Common myeloid progenitor, CD34-positive (primary cell): Measurements from ENCODE around the gene MSLN.

ENCODE experiments used
- CTCF ChIA-PET: fragments of 350-600 bp; sonication (Branson Sonifier 250); formaldehyde crosslinking; loops from one replicate; lab custom pipeline; 2021; ENCODE audit warnings: antibody characterized with exemption; lab: Charles Lee
- POLR2A ChIA-PET: fragments of 350-600 bp; sonication (Branson Sonifier 250); formaldehyde crosslinking; loops from one replicate; lab custom pipeline; 2021; ENCODE audit warnings: antibody characterized with exemption; lab: Charles Lee
- DNase-seq, 3 donors: peaks; one replicate each; pipeline versions ENCODE4 v3.0.0 to v3.0.0-alpha.2; 2013
- H3K27ac ChIP-seq, 2 experiments: 1 replicate in 1 of 2; 2 replicates in 1 of 2; pipeline ENCODE4 v1.7.0; 2013; ENCODE audit warnings: inconsistent platforms in 2 of 2, low read length in 2 of 2, mild to moderate bottlenecking in 2 of 2, low read depth in 1 of 2, moderate library complexity in 1 of 2; ENCODE audit not compliant: severe bottlenecking in 2 of 2, insufficient read depth in 1 of 2, poor library complexity in 1 of 2
- H3K27me3 ChIP-seq, 5 experiments: replicated peaks in 2 of 5; 1 replicate in 3 of 5; 2 replicates in 2 of 5; pipeline versions ENCODE4 v1.6.1 to v1.7.0; 2013; ENCODE audit warnings: low read length in 4 of 5, mild to moderate bottlenecking in 2 of 5, moderate library complexity in 2 of 5, inconsistent platforms in 1 of 5; ENCODE audit not compliant: insufficient read depth in 5 of 5, control insufficient read depth in 4 of 5
- H3K36me3 ChIP-seq, 4 experiments: 1 replicate in 2 of 4; 2 replicates in 2 of 4; pipeline versions ENCODE4 v1.6.1 to v1.7.0; 2013; ENCODE audit warnings: low read length in 3 of 4, control low read depth in 1 of 4, mild to moderate bottlenecking in 1 of 4; ENCODE audit not compliant: control insufficient read depth in 4 of 4, insufficient read depth in 4 of 4
- H3K4me1 ChIP-seq, 4 experiments: 1 replicate in 3 of 4; 2 replicates in 1 of 4; pipeline versions ENCODE4 v1.6.1 to v1.7.1; 2013; ENCODE audit warnings: low read length in 3 of 4, mild to moderate bottlenecking in 3 of 4, control low read depth in 1 of 4, inconsistent platforms in 1 of 4, moderate library complexity in 1 of 4; ENCODE audit not compliant: control insufficient read depth in 4 of 4, insufficient read depth in 4 of 4; ENCODE audit errors: control extremely low read depth in 1 of 4
- H3K4me3 ChIP-seq, 7 experiments: 1 replicate in 4 of 7; 2 replicates in 3 of 7; pipeline versions ENCODE4 v1.5.1 to v1.7.0; 2013; ENCODE audit warnings: mild to moderate bottlenecking in 7 of 7, low read length in 6 of 7, moderate library complexity in 6 of 7, inconsistent platforms in 2 of 7, low read depth in 2 of 7, control low read depth in 1 of 7; ENCODE audit not compliant: insufficient read depth in 4 of 7, control insufficient read depth in 1 of 7; ENCODE audit errors: extremely low read depth in 1 of 7
- H3K9me3 ChIP-seq, 5 experiments: 1 replicate in 4 of 5; 2 replicates in 1 of 5; pipeline versions ENCODE4 v1.6.1 to v1.7.1; 2013; ENCODE audit warnings: low read length in 4 of 5, mild to moderate bottlenecking in 2 of 5, inconsistent platforms in 1 of 5, low read depth in 1 of 5, moderate library complexity in 1 of 5; ENCODE audit not compliant: control insufficient read depth in 4 of 5, insufficient read depth in 2 of 5; ENCODE audit errors: control extremely low read depth in 1 of 5
- WGBS: methylation state at CpG from one replicate; pipeline ENCODE4 v1.1.5; 2013; ENCODE audit not compliant: insufficient coverage; 5-methylcytosine and 5-hydroxymethylcytosine counted together

Gene MSLN

DNA sequence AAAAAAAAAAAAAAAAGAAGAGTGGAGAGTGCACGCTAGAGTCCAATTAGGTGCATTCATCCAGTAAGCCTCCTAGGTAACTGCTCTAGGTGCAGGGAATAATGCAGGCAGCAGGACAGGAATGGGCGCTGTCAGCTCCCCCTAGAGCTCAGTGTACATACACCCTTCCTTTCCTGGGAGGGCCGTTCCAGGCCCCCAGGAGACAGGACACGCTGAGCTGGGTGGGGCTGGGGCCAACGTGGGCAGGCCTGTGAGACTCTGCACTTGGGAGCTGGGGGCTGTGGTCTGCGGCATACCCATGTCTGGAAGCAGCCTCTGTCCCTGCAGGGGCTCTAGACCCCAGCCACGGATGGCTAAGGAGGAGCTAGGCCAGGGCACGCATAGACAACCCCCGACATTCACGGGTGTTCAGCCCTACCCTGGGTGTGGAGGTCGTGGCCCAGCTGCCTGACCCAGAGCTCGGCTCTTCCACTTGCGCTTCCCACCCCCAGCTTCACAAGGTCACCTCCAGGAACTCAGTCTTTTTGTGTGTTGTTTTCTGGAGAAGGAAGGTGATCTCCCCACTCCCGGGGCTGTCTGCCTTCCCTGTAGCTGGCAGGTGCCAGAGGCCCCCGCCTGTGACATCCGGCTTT, 40.6 kb upstream of the MSLN start:
- 17% methylated on average over 12 of the region's 16 CpGs for WGBS
- peak in 1 of 3 donors; percentile 41 for DNase-seq
- Histone ChIP-seq H3K4me1 (peaks cover 0 to 55% (median 41%) of the 10 kb centered on the region in 4 experiments), H3K27me3 (peaks cover 0 to 26% (median 6%) of the 10 kb centered on the region in 5 experiments), H3K9me3 (no peaks in the 10 kb centered on the region), H3K4me3 (peak overlapping the region; percentile 52 to 83 (median 76)), H3K36me3 (peaks cover 0 to 6% (median 0%) of the 10 kb centered on the region in 4 experiments), H3K27ac (peak overlapping the region in 1 of 2 experiments; percentile 49)
- ChIA-PET POLR2A (interaction anchor here (0.6 kb wide), 1 partner anchor 322 kb away, joined by 5 read pairs; no protein-coding TSS in a partner anchor), CTCF (interaction anchor here (0.9 to 4.3 kb wide), 10 partner anchors 9 to 68 kb away, joined by 3 to 23 read pairs (median 4); partner anchors contain the start of genes CHTF18 and RPUSD1)

DNA sequence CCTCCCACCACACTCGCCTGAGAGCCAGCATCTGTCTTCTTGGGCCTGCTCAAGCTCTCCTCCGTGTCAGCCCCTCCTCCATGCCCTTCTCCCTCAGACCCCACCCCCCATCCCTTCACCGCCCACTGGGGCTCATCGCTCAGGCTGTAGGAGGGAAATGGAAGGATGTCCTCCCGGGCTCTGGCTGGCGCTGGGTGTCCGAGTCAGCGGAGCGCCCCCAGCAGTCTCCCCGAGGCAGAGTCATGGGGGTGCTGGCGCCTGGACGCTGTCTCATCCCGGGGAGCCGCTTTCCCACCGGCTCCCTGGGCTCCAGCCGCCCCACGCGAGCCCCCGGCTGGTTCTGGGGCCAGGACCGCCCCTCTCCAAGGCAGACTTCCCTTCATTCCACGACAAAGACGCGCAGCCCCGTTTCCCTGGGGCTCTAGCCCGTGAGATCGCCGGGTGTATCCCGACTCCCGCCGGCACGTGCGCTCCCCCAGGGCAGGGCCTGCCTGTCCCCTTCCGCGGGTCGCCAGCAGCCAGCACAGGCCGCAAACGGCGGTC, 40.0 kb upstream of the MSLN start:
- peak overlapping the region in 1 of 2 experiments; percentile 49 for H3K27ac ChIP-seq
- peaks cover 0 to 51% (median 37%) of the 10 kb centered on the region in 4 experiments for H3K4me1 ChIP-seq
- peak in 2 of 3 donors; percentile 68 to 69 for DNase-seq
- POLR2A ChIA-PET, result no interaction called here
- peaks cover 0 to 22% (median 6%) of the 10 kb centered on the region in 5 experiments for H3K27me3 ChIP-seq
- no peaks in the 10 kb centered on the region for H3K9me3 ChIP-seq
- peak overlapping the region; percentile 52 to 83 (median 76) for H3K4me3 ChIP-seq
- CTCF ChIA-PET, result interaction anchor here (0.9 to 4.3 kb wide), 8 partner anchors 9 to 68 kb away, joined by 3 to 23 read pairs (median 4); partner anchors contain the start of genes CHTF18 and RPUSD1
- H3K36me3 ChIP-seq, result peaks cover 0 to 6% (median 0%) of the 10 kb centered on the region in 4 experiments
- under 1% methylated on average over 36 of the region's 38 CpGs for WGBS

DNA sequence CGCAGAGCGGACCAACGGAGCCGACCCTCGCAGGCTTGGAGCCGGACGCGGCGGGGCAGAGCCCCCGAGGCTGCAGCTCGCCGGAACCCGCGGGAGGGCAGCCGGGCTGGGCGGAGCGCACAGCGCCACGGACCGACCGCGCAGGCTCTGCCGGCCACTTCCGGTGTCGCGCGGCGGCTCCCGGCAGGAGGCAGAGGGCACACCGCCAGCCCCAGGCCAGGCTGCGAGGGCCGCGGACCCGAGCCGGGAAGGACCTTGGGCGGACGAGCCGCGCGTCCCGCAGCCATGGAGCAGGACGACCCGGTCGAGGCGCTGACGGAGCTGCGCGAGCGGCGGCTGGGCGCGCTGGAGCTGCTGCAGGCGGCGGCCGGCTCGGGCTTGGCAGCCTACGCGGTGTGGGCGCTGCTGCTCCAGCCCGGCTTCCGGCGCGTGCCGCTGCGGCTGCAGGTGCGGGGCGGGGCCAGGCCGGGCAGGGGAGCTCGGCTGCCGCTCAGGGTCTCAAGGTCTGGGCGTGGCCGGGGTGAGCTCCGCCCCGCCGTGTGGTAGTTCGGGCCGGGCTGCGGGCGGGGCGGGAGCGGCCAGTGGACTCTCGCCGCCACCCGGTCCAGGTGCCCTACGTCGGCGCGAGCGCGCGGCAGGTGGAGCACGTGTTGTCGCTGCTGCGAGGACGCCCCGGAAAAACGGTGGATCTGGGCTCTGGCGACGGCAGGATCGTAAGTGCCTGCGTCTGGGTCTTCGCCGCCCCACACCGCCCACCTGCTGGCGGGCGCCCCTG, 39.4 kb upstream of the MSLN start, which contains the start of gene ANTKMT:
ANTKMT (plus strand) TSS at position 157 of the 775 bp plus-strand sequence; CDS start at position 286, 129 bp downstream.
- H3K27ac ChIP-seq, result peak within 1 kb of the TSS in 1 of 2 experiments; percentile 49
- peaks cover 0 to 45% (median 31%) of the 10 kb centered on the region in 4 experiments for H3K4me1 ChIP-seq
- CTCF ChIA-PET, result interaction anchor here (0.7 to 4.3 kb wide), 8 partner anchors 9 to 67 kb away, joined by 3 to 23 read pairs (median 4); partner anchors contain the start of genes CHTF18, CIAO3 and RPUSD1
- peak; percentile 80 to 92 (median 90) for DNase-seq
- H3K9me3 ChIP-seq, result no peaks in the 10 kb centered on the region
- peaks cover 0 to 20% (median 6%) of the 10 kb centered on the region in 5 experiments for H3K27me3 ChIP-seq
- POLR2A ChIA-PET, result no interaction called here
- H3K36me3 ChIP-seq, result peaks cover 0 to 6% (median 0%) of the 10 kb centered on the region in 4 experiments
- 15% methylated on average over 96 of the region's 106 CpGs for WGBS
- peak within 1 kb of the TSS; percentile 52 to 83 (median 76) for H3K4me3 ChIP-seq

DNA sequence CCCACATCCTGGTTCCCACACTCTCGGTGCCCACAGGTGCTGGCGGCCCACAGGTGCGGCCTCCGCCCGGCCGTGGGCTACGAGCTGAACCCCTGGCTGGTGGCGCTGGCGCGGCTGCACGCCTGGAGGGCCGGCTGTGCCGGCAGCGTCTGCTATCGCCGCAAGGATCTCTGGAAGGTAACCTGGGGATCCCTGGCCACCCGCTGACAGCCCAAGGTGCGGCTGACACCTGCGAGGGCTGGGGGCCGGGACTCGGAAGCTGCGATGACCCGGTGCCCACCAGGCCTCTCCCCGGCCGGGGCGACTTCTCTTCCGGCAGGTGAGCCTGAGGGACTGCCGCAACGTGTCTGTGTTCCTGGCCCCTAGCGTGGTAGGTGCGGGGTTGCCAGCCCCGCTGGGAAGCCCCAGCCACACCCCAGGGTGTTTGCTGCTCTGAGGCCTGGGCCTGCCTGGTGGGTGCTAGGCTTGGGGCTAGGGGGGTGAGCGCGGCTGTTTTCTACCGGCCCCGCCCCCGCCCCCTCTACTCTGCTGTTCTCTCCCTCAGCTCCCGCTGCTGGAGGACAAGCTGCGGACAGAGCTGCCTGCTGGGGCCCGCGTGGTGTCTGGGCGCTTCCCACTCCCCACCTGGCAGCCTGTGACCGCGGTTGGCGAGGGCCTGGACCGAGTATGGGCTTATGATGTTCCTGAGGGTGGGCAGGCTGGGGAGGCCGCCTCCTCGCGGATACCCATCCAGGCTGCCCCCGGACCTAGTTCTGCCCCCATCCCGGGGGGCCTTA, 38.6 kb upstream of the MSLN start:
- ChIA-PET CTCF (interaction anchor here (1.0 to 4.3 kb wide), 7 partner anchors 8 to 64 kb away, joined by 3 to 23 read pairs (median 3); partner anchors contain the start of gene CIAO3), POLR2A (interaction anchor here (0.6 kb wide), 1 partner anchor 67 kb away, joined by 6 read pairs; the partner anchor contains the start of gene CHTF18)
- peak in 1 of 3 donors; percentile 49 for DNase-seq
- H3K27me3 ChIP-seq, result peaks cover 0 to 17% (median 0%) of the 10 kb centered on the region in 5 experiments
- H3K36me3 ChIP-seq, result peaks cover 0 to 6% (median 0%) of the 10 kb centered on the region in 4 experiments
- 88% methylated on average over 38 of the region's 51 CpGs for WGBS
- H3K4me3 ChIP-seq, result peak overlapping the region in 5 of 7 experiments; percentile 32 to 83 (median 82)
- H3K4me1 ChIP-seq, result peaks cover 0 to 45% (median 35%) of the 10 kb centered on the region in 4 experiments
- H3K27ac ChIP-seq, result no peak overlapping the region
- H3K9me3 ChIP-seq, result no peaks in the 10 kb centered on the region

DNA sequence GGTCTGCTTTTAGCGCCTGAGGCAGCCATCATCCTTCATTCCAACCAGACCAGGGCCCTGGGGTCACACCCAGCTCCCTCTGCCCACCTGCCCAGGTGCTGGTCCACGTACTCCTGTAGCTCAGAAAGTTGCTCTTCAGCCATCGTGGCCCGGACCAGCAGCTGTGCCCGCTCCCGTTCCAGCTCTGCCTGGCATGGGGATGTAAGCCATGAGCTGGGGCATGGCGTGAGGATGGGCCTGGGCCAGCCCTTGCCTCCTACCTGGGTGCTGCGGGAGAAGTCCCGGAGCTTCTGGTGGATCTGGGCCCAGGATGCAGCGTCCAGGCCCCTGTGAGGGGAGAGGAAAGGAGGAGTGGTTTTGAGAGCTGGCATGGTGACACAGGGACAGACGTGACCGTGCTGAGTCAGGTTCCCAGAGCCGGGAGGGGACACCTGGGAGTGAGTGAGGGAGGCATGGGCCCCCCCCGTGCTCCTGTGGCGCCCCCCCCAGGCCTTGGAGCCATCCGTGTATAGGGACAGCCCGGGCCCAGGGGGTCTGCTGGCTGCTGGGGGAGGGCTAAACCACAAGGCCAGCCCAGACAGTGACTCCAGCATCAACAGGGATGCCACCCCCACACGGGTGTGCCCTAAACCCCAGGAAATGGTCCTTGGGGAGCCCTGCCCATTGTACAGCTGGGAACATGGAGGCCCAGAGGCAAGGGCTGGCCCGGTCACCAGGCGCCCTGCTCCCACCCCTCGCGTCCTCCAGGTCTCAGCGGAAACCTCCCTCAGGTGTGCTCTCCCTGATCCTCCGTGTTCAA, 37.5 kb upstream of the MSLN start:
- CTCF ChIA-PET, result interaction anchor here (1.0 to 4.3 kb wide), 4 partner anchors 12 to 63 kb away, joined by 3 to 23 read pairs (median 3); partner anchors contain the start of gene CIAO3
- DNase-seq, result no peak
- Histone ChIP-seq H3K4me3 (no peak overlapping the region), H3K36me3 (peaks cover 0 to 6% (median 0%) of the 10 kb centered on the region in 4 experiments), H3K4me1 (peaks cover 0 to 50% (median 43%) of the 10 kb centered on the region in 4 experiments), H3K9me3 (no peaks in the 10 kb centered on the region), H3K27me3 (peaks cover 0 to 10% (median 0%) of the 10 kb centered on the region in 5 experiments), H3K27ac (no peak overlapping the region)
- POLR2A ChIA-PET, result no interaction called here
- 91% methylated on average over 22 of the region's 24 CpGs for WGBS
